H9 (cell line): ENCODE measurements around the gene GSTK1. TPM values are rescaled to one million over a fixed set of nuclear protein-coding genes. Genes with fewer than 3 reads are reported as not detected.

Source experiments
- DNase-seq: peaks from one replicate; pipeline ENCODE4 v3.0.0-alpha.2; 2017
- H2AFZ ChIP-seq: one replicate; pipeline ENCODE4 v1.6.1; 2013; ENCODE audit warnings: mild to moderate bottlenecking, low read length, control low read depth, moderate library complexity
- H2AK5ac ChIP-seq: 2 replicates; pipeline ENCODE4 v1.6.1; 2013; ENCODE audit warnings: low read length, control low read depth, mixed read lengths; ENCODE audit not compliant: insufficient read length
- H2BK120ac ChIP-seq: one replicate; pipeline ENCODE4 v1.6.1; 2013; ENCODE audit warnings: low read depth, mild to moderate bottlenecking, low read length, control low read depth, inconsistent platforms; ENCODE audit not compliant: poor library complexity, severe bottlenecking
- H2BK12ac ChIP-seq: 2 replicates; pipeline ENCODE4 v1.6.1; 2013; ENCODE audit warnings: low read length, control low read depth, mixed read lengths, low read depth; ENCODE audit not compliant: insufficient read length
- H2BK15ac ChIP-seq: 2 replicates; pipeline ENCODE4 v1.6.1; 2013; ENCODE audit warnings: low read depth, low read length, control low read depth
- H2BK20ac ChIP-seq: one replicate; pipeline ENCODE4 v1.6.1; 2013; ENCODE audit warnings: low read depth, mild to moderate bottlenecking, low read length, control low read depth, inconsistent platforms; ENCODE audit not compliant: poor library complexity, severe bottlenecking
- H2BK5ac ChIP-seq: 2 replicates; pipeline ENCODE4 v1.6.1; 2013; ENCODE audit warnings: low read length, control low read depth, mixed read lengths; ENCODE audit not compliant: insufficient read length
- H3K14ac ChIP-seq: 2 replicates; pipeline ENCODE4 v1.6.1; 2013; ENCODE audit warnings: low read length, control low read depth; ENCODE audit not compliant: insufficient read depth
- H3K18ac ChIP-seq: 2 replicates; pipeline ENCODE4 v1.6.1; 2013; ENCODE audit warnings: low read depth, mild to moderate bottlenecking, mixed read lengths, low read length, control low read depth; ENCODE audit not compliant: insufficient read length
- H3K23ac ChIP-seq: 2 replicates; pipeline ENCODE4 v1.6.1; 2013; ENCODE audit warnings: low read length, control low read depth, mixed read lengths, low read depth; ENCODE audit not compliant: insufficient read length
- H3K23me2 ChIP-seq: 2 replicates; pipeline ENCODE4 v1.6.1; 2013; ENCODE audit warnings: low read depth, mild to moderate bottlenecking, mixed read lengths, low read length, control low read depth; ENCODE audit not compliant: insufficient read length, poor library complexity, severe bottlenecking
- H3K27ac ChIP-seq: 2 replicates; pipeline ENCODE4 v1.5.1; 2013; ENCODE audit warnings: low read length, control low read depth, mixed read lengths, low read depth; ENCODE audit not compliant: insufficient read length
- H3K27me3 ChIP-seq: 2 replicates; pipeline ENCODE4 v1.6.1; 2013; ENCODE audit warnings: low read length, control low read depth, inconsistent platforms; ENCODE audit not compliant: insufficient read depth
- H3K4ac ChIP-seq: 2 replicates; pipeline ENCODE4 v1.6.1; 2013; ENCODE audit warnings: low read depth, mild to moderate bottlenecking, control low read depth, inconsistent platforms, low read length, moderate library complexity
- H3K4me1 ChIP-seq: 2 replicates; pipeline ENCODE4 v1.6.1; 2013; ENCODE audit warnings: low read length, control low read depth, inconsistent platforms; ENCODE audit not compliant: insufficient read depth
- H3K4me2 ChIP-seq: 2 replicates; pipeline ENCODE4 v1.6.1; 2013; ENCODE audit warnings: low read length, control low read depth, mixed read lengths; ENCODE audit not compliant: insufficient read length, insufficient read depth
- H3K56ac ChIP-seq: 2 replicates; pipeline ENCODE4 v1.6.1; 2013; ENCODE audit warnings: low read depth, mild to moderate bottlenecking, mixed read lengths, low read length, control low read depth; ENCODE audit not compliant: insufficient read length
- H3K79me1 ChIP-seq: 2 replicates; pipeline ENCODE4 v1.6.1; 2013; ENCODE audit warnings: low read depth, mild to moderate bottlenecking, moderate library complexity, low read length, control low read depth, inconsistent platforms; ENCODE audit not compliant: insufficient read depth, poor library complexity, severe bottlenecking
- H3K79me2 ChIP-seq: 2 replicates; pipeline ENCODE4 v1.6.1; 2013; ENCODE audit warnings: low read length, control low read depth, inconsistent platforms; ENCODE audit not compliant: insufficient read depth
- H3K9ac ChIP-seq: 2 replicates; pipeline ENCODE4 v1.6.1; 2013; ENCODE audit warnings: low read length, control low read depth, mixed read lengths; ENCODE audit not compliant: insufficient read length; ENCODE audit errors: extremely low read depth
- H3K9me3 ChIP-seq: one replicate; pipeline ENCODE4 v1.6.1; 2013; ENCODE audit warnings: low read depth, low read length, inconsistent platforms; ENCODE audit not compliant: control insufficient read depth
- H3T11ph ChIP-seq: one replicate; pipeline ENCODE4 v1.6.1; 2013; ENCODE audit warnings: mild to moderate bottlenecking, low read length, control low read depth, inconsistent platforms
- H4K20me1 ChIP-seq: one replicate; pipeline ENCODE4 v1.6.1; 2013; ENCODE audit not compliant: control insufficient read depth, insufficient read length, insufficient read depth
- H4K5ac ChIP-seq: 2 replicates; pipeline ENCODE4 v1.6.1; 2013; ENCODE audit warnings: low read depth, mild to moderate bottlenecking, mixed read lengths, low read length, control low read depth; ENCODE audit not compliant: insufficient read length
- H4K8ac ChIP-seq: replicated peaks from 2 replicates; pipeline ENCODE4 v1.6.1; 2013; ENCODE audit warnings: low read length, control low read depth, mixed read lengths, low read depth; ENCODE audit not compliant: insufficient read length
- H4K91ac ChIP-seq: 2 replicates; pipeline ENCODE4 v1.6.1; 2013; ENCODE audit warnings: low read depth, mild to moderate bottlenecking, moderate library complexity, mixed read lengths, low read length, control low read depth; ENCODE audit not compliant: insufficient read length
- H3K27ac Mint-ChIP-seq, 3 experiments: 2 replicates in 2 of 3; 3 replicates in 1 of 3; pipeline ENCODE4 v1.8.0; 2020 to 2021; ENCODE audit warnings: mixed read lengths in 3 of 3, mild to moderate bottlenecking in 1 of 3, moderate library complexity in 1 of 3
- H3K27me3 Mint-ChIP-seq: 2 replicates; pipeline ENCODE4 v1.8.0; 2021; ENCODE audit warnings: low read depth, mild to moderate bottlenecking, moderate library complexity, mixed read lengths
- H3K36me3 Mint-ChIP-seq, 3 experiments: 2 replicates in 2 of 3; 3 replicates in 1 of 3; pipeline ENCODE4 v1.8.0; 2020 to 2021; ENCODE audit warnings: low read depth in 3 of 3, mixed read lengths in 3 of 3; ENCODE audit not compliant: insufficient read depth in 1 of 3
- H3K4me1 Mint-ChIP-seq, 2 experiments: 2 replicates each; pipeline ENCODE4 v1.8.0; 2020; ENCODE audit warnings: mixed read lengths in 2 of 2
- H3K4me3 Mint-ChIP-seq, 2 experiments: 2 replicates in 1 of 2; 3 replicates in 1 of 2; pipeline ENCODE4 v1.8.0; 2020 to 2021; ENCODE audit warnings: mild to moderate bottlenecking in 2 of 2, mixed read lengths in 2 of 2, moderate library complexity in 1 of 2
- H3K9me3 Mint-ChIP-seq, 2 experiments: 2 replicates in 1 of 2; 3 replicates in 1 of 2; pipeline ENCODE4 v1.8.0; 2020; ENCODE audit warnings: mild to moderate bottlenecking in 2 of 2, mixed read lengths in 2 of 2, moderate library complexity in 1 of 2
- total RNA-seq: library from RNA; stranded (reverse); gene quantifications from 2 replicates; pipeline ENCODE4 v1.2.1, GENCODE V29; 2021
- TF ChIP-seq, protein P1 (sequence below): fragments of 200-600 bp; sonication (generic); conservative IDR thresholded peaks from 3 replicates; pipeline ENCODE4 v1.8.0; 2021; ENCODE audit warnings: antibody characterized with exemption, mild to moderate bottlenecking

GSTK1 gene
- total RNA-seq, 1 experiment from 2014 or later, result 36.1 TPM

DNA sequence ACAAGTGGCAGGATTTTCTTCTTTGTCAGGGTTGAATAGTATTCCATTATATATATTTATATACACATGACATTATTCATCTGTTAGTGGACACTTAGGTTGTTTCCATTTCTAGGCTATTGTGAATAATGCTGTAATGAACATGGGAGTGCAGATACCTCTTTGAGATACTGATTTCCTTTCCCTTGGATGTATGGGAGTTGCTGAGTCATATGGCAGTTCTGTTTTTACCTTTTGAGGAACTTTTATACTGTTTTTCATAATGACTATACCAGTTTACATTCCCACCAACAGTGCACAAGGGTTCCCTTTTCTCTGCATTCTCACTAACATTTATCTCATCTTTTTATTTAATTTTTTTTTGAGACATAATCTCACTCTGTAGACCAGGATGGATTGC lies 50.9 kb downstream of the GSTK1 start:
- H3K23ac ChIP-seq, result no peak overlapping the region
- H2AK5ac ChIP-seq, result no peak overlapping the region
- no peak overlapping the region for H3T11ph ChIP-seq
- Mint-ChIP-seq H3K9me3 (no peaks in the 10 kb centered on the region), H3K4me1 (peaks cover 0 to 11% of the 10 kb centered on the region in 2 experiments; a peak in 2 of 4 replicates), H3K4me3 (no peak overlapping the region), H3K27me3 (no peaks in the 10 kb centered on the region), H3K36me3 (peaks cover 0 to 4% (median 4%) of the 10 kb centered on the region in 3 experiments; a peak in 3 of 7 replicates), H3K27ac (no peak overlapping the region)
- no peak overlapping the region for H3K18ac ChIP-seq
- H2AFZ ChIP-seq, result no peak overlapping the region
- no peaks in the 10 kb centered on the region for H3K79me1 ChIP-seq
- no peaks in the 10 kb centered on the region for H3K27me3 ChIP-seq
- no peak overlapping the region for H2BK20ac ChIP-seq
- no peak overlapping the region for H4K5ac ChIP-seq
- H3K9me3 ChIP-seq, result no peaks in the 10 kb centered on the region
- H3K4ac ChIP-seq, result no peak overlapping the region
- no peak for DNase-seq
- H3K9ac ChIP-seq, result no peak overlapping the region
- no peak overlapping the region for H2BK12ac ChIP-seq
- no peaks in the 10 kb centered on the region for H4K20me1 ChIP-seq
- H3K23me2 ChIP-seq, result no peaks in the 10 kb centered on the region
- no peak overlapping the region for H3K56ac ChIP-seq
- no peak overlapping the region for H2BK15ac ChIP-seq
- H3K4me1 ChIP-seq, result no peaks in the 10 kb centered on the region
- TF ChIP-seq, protein P1, sequence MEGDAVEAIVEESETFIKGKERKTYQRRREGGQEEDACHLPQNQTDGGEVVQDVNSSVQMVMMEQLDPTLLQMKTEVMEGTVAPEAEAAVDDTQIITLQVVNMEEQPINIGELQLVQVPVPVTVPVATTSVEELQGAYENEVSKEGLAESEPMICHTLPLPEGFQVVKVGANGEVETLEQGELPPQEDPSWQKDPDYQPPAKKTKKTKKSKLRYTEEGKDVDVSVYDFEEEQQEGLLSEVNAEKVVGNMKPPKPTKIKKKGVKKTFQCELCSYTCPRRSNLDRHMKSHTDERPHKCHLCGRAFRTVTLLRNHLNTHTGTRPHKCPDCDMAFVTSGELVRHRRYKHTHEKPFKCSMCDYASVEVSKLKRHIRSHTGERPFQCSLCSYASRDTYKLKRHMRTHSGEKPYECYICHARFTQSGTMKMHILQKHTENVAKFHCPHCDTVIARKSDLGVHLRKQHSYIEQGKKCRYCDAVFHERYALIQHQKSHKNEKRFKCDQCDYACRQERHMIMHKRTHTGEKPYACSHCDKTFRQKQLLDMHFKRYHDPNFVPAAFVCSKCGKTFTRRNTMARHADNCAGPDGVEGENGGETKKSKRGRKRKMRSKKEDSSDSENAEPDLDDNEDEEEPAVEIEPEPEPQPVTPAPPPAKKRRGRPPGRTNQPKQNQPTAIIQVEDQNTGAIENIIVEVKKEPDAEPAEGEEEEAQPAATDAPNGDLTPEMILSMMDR, result no peak
- H2BK5ac ChIP-seq, result no peak overlapping the region
- H3K79me2 ChIP-seq, result no peaks in the 10 kb centered on the region
- no peak overlapping the region for H2BK120ac ChIP-seq
- no peak overlapping the region for H3K4me2 ChIP-seq
- H4K8ac ChIP-seq, result no peak overlapping the region
- H3K27ac ChIP-seq, result no peak overlapping the region
- H4K91ac ChIP-seq, result no peak overlapping the region
- H3K14ac ChIP-seq, result no peak overlapping the region
